Raji (cell line): ENCODE results near the gene PEX5.

Experiments used
- POLR2A ChIP-seq: IDR thresholded peaks from 2 replicates; pipeline ENCODE4 v1.6.1; 2011; ENCODE audit warnings: low read depth, low read length, control low read depth; ENCODE audit not compliant: insufficient read depth

PEX5 gene

DNA sequence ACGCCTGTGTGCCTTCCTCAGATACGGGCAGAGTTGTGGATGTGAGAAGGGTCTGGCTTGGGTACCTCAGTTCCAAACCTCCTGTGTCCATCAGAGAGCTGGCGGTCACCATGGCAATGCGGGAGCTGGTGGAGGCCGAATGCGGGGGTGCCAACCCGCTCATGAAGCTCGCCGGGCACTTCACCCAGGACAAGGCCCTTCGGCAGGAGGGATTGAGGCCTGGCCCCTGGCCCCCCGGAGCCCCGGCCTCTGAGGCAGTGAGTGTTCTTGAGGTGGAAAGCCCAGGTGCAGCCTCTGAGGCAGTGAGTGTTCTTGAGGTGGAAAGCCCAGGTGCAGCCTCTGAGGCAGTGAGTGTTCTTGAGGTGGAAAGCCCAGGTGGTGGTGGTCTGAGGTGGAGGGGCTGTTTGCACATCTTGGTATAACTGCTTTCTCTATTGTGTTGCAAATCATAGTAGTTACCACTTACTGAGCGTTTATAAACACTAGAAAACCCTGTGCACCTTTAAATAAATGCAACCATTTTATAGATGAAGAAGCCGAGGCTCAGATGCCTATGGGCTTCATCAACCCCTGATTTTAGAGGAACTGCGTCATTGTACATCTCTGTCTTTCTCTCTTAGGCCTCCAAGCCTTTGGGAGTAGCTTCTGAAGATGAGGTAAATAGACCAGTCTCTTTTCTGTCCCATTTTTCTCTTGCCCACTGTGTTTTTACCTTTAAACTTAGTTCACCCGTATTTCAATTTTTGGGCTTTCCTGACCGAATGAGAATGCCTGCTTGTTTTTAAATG is 976 bp downstream of the PEX5 start:
- no peak for TF ChIP-seq POLR2A

DNA sequence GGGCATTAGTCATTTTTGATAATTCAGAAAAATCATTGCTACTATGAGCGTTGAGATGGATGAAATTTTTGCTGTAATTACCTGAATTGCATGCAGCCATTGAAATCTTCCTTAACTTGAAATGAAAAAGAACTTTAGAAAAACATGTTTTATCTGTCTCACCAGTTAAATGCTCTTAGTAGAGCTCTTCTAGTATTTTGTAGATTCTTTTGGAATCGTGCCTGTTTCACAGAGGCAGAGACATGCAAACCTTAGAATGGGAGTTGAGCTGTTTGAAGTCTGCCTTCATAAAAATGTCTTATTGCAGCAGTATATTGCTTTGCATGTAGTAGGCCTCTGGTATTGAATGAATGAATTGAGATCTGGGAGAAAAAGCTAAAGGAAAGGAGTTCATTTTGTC is 4.2 kb downstream of the PEX5 start:
- no peak for TF ChIP-seq POLR2A

DNA sequence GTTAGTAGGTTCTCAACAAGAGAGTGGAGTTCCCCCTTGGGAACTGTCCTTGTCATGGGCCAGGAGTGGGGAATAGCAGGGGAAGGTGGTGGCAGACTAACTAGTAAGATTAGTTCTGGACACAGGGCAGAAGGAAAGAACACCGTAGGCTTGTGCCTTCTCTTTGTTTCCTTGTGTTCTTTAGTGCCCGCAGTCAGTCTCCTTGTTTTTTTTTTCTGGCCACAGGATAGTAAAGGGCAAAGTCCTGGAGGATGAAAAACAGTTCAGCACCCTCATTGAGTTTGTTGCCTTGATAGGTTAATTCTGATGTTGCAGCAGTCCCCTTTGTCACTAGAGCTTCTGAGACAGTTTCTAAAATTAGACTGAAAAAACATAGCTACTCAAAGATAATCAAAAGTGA is 8.4 kb downstream of the PEX5 start:
- no peak for TF ChIP-seq POLR2A

DNA sequence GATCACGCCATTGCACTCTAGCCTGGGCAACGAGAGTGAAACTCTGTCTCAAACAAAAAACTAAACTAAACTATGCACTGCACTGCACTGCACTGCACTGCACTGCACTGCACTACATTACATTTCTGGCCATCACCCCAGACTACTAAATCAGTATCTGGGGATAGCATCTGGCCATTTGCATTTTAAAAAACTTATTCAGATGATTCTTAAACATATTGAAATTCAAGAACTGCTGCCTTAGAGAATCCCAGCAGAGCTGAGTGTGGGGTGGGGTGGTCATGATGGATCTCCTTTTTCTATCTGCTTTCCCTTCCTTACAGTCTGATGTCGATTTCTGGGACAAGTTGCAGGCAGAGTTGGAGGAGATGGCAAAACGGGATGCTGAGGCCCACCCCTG is 13.6 kb downstream of the PEX5 start:
- TF ChIP-seq POLR2A: no peak

DNA sequence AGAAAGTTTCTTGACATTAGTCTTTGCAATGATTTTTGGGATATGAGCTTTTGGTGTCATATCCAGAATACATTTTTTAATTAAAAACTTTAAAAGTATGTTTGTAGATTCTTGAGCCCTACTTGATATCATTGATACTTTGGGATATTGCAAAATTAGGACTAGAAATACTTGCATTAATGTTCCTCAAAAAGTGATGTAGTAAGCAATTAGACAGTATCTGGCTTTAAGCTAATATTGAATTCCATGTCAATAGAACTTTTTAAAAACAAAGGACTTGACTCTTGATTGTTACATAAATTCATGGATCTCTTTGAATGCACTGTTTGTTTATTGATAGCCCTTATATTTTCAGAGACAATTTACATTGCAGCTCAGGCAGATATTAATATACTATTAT is 15.6 kb downstream of the PEX5 start:
- no peak for TF ChIP-seq POLR2A

DNA sequence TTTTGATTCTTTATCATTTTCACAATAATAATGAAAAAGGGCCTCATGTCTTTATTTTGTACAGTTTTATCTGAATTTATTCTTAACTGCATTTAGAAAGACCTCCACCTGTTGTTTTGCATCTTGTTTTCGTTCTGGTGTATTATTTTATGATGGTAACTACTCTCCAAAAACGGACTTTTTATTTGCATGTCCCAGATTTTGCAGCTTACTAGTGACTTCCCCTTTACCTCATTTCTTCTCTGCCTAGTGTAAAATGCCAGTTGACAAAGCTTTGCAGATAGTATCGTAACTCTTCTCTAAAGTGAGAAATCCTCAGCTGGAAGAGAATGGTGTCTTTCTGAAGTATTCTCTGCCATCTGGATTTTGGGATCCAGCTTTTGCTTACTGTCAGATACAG is 17.2 kb downstream of the PEX5 start:
- peak; percentile 34; the same call in 1 of the 2 replicates for TF ChIP-seq POLR2A

DNA sequence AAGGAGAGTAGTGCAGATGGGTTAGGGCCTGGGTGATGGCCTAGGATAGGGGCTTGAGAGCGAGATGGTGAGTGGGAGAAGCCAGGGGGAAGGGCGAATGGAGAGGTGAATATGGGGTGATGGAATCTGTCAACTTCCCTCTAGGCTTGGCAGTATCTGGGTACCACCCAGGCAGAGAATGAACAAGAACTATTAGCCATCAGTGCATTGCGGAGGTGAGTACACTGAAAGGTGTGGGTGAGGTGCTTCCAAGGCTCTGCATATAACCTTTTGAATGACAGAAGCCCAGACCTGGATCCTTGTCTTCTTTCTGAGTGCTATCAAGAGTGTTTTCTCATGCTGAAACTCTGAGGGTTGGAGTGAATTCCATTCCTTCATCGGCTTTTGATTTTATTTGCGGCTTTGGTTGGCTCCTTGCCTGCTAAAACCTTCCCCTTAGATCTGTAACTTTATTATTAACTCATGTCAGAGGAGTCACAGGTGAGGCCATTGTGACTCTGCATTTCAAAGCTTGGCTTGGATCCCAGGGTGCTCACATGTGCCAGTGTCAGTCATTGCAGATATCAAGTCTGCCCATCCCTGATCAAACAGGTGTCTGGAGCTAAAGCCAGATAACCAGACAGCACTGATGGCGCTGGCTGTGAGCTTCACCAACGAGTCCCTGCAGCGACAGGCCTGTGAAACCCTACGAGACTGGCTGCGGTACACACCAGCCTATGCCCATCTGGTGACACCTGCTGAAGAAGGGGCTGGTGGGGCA is 18.6 kb downstream of the PEX5 start:
- TF ChIP-seq POLR2A: no peak

DNA sequence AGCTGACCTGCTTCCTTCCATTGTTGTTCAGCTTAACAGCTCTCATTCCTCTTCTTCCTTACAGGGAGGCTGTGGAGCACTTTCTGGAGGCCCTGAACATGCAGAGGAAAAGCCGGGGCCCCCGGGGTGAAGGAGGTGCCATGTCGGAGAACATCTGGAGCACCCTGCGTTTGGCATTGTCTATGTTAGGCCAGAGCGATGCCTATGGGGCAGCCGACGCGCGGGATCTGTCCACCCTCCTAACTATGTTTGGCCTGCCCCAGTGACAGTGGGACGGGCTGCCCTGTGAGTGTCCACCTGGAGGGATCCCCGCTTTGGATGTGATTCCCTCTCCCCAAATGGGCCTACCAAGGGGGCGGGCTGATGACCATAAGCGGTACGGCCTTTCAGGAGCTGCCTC is 20.5 kb downstream of the PEX5 start:
- no peak for TF ChIP-seq POLR2A

DNA sequence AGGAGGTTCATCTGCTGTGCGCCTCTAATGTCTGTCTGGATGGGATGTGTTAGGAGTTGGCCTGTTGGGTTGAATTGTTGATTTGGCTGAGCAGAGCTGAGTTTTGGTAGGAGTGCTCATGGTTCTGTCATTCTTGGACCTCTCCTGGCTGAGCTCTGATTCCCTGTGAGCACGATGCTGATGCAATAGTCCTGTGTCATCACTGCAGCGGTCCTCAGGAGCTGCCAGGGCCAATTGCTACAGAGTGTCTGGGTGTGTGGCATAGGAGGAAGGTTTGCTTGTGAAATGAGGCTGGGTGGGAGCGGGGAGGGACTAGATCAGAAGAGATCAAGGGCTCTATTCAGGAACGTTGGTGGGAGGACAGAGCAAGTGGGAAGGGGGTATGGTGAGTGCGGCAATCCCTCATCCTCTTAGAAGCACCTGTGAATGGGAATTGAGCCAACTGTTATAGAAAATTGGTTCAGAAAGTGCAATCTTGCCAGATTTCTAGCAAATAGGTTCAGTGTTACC is 21.2 kb downstream of the PEX5 start:
- no peak for TF ChIP-seq POLR2A

DNA sequence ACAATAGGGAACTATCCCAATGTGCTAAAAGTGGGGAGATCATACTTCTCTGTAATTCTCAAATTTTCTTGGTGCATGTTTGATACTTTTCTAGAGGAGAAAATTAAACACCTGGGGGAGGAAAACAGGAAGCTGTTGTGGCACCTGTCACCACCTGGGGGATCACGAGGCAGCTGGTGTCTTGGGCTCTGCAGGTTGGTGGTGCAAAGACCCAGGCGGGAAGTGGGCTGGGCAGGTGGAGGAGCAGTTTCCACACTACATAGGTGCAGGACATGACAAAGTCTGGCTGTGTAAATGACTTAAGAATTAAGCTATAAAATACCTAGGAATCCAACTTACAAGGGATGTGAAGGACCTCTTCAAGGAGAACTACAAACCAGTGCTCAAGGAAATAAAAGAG is 23.2 kb downstream of the PEX5 start:
- TF ChIP-seq POLR2A: no peak

DNA sequence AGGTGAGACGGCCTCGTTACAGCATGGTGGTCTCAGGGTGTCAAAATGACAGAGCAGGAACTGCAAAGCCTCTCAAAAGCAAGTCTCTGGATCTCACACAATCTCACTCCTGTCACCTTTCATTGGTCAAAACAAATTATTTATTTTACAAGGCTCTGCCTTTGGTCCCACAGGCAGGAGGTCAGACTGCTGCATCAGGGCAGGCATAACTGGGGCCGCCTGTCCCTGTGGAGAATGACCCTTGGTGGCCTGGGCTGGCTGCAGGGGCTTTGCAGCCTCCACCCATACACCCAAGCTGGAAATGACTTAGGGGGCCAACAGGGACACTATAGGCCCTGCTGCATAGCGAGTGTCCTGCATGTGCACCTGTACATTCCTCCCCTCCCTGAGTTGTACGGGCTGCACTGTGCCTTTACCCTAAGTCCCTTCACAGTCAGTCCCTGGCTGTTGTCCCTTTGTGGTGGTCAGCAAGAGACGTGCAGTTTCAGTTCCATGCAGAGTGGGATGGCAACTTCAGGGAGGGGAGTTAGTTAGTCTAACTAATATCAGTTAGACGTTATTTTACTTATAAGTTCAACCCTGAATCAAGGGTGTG is 28.1 kb downstream of the PEX5 start:
- TF ChIP-seq POLR2A: no peak

DNA sequence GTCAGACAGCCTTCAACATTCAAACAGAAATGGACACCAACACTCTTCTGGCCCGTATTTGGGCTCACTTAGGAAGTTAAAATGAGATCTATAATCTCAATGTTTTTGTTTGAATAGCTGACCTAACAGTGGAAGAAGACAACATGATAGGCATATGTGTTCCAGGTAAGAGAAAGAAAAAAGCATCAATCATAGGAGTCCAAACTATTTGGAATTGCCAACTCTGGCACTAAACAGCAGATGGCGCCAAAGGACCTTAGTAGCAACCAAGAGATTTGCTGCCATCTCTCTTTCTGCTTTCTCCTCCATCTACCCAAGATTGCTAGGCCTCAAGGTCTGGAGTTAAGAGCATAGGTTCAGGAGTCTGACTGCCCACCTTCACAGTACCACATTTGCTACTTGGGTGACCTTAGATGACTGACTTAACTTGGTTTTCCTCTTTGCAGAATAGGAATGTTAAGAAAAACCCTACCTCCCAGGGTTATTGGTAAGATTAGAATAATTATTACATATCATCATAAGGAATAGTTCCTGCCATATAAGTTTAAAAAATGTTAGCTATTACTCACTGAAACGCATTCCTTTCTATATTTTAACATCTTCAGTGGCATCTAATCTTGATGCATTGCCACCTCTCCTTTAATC is 30.2 kb downstream of the PEX5 start:
- TF ChIP-seq POLR2A: no peak

DNA sequence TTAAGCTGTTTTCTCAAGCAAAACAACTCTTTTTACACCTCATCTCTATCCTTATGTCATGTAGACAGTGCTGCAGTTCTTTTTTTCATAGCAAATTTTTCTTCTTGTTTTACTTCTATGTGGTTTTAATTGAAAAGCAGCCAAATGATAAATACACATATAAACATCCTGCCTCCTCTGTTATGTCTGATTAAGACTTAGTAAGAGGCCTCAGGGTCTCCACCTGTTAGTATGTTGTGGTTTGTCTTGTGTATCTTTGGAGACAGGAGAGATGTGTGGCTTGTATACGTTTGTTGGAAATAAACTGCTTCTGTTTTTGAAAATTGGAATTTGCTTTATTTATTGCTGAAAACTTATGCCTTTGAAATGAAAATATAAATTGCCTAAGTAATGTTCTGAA is 32.0 kb downstream of the PEX5 start:
- TF ChIP-seq POLR2A: no peak

DNA sequence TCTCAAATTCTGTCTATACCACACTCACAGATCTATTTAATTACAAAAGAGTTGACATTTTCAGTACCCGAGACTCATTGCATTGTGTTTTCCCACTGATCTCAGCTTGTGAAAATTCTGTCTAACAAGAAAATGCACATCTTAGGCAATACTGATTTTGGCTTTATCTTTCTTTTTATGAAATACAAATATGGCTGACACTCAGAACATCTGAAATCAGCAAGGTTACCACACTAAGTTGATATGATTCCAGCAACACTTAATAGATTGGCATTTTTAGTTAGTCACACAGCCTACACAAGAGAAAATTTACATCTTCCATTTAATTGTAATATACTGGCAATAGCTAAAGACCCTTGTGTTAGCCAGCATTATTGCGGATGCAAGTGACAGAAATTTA is 40.3 kb downstream of the PEX5 start:
- no peak for TF ChIP-seq POLR2A

DNA sequence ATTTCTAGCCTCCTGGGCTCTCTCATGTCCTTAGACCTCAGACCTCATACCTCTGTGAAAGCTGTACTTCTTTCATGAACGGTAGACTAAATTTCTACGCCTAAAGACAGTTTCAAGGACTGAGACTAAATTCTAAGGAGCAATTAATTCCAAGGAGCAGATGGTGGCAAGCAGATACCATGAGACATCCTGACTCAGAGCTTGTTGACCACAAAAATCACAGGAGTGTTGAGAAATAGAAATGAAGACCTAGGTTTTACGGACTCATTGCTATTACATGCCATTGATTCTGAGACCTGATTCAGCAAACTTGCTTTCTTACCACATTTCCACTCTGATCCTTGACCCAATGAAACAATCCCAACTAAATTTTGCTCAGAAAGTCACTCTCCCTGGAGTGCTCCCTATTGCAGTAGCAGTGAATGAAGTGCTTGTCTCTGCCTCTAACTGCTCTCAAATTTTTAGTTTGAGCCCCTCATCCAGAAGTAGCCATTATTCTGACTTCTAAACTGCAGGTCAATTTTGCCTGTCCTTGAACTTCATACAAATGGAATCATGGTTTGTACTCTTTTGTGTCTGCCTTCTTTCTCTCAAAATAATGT is 52.0 kb downstream of the PEX5 start:
- no peak for TF ChIP-seq POLR2A
